HCT116 (cell line): ENCODE measurements around the gene RBFOX2.

ENCODE experiments used
- EZH2 ChIP-seq: fragments of 200-600 bp; sonication (generic); IDR thresholded peaks from 2 replicates; pipeline ENCODE4 v1.6.1; 2017; ENCODE audit warnings: antibody characterized with exemption, mixed run types
- EZH2phosphoT487 ChIP-seq: fragments of 200-600 bp; IDR thresholded peaks from 2 replicates; pipeline ENCODE4 v1.6.1; 2018; ENCODE audit warnings: antibody characterized with exemption, borderline replicate concordance
- JUND ChIP-seq: IDR thresholded peaks from 2 replicates; pipeline ENCODE4 v1.6.1; 2012
- POLR2A ChIP-seq: IDR thresholded peaks from 2 replicates; pipeline ENCODE4 v1.7.0; 2011; ENCODE audit warnings: borderline replicate concordance; ENCODE audit not compliant: insufficient read depth, insufficient read length; ENCODE audit errors: extremely low read depth
- POLR2AphosphoS5 ChIP-seq: IDR thresholded peaks from 2 replicates; pipeline ENCODE4 v1.6.1; 2011; ENCODE audit warnings: mild to moderate bottlenecking, low read depth, low read length, moderate library complexity
- RAD21 ChIP-seq: IDR thresholded peaks from 2 replicates; pipeline ENCODE4 v1.6.1; 2012; ENCODE audit warnings: low read depth, mild to moderate bottlenecking
- TCF7L2 ChIP-seq: IDR thresholded peaks from 2 replicates; pipeline ENCODE4 v1.7.0; 2011; ENCODE audit warnings: borderline replicate concordance, inconsistent platforms; ENCODE audit not compliant: insufficient read depth, insufficient read length; ENCODE audit errors: extremely low read depth
- YY1 ChIP-seq: IDR thresholded peaks from 2 replicates; pipeline ENCODE4 v1.6.1; 2011; ENCODE audit warnings: low read length, low read depth, moderate library complexity, mild to moderate bottlenecking; ENCODE audit not compliant: insufficient replicate concordance; ENCODE audit errors: extremely low read depth
- ZFX ChIP-seq: fragments of 450-650 bp; IDR thresholded peaks from 2 replicates; pipeline ENCODE4 v1.6.1; 2017
- TF ChIP-seq, protein P1 (sequence below), 3 experiments: fragments of 200-600 bp in 1 of 3; sonication (generic) in 1 of 3; IDR thresholded peaks in 2 of 3; conservative IDR thresholded peaks in 1 of 3; 2 replicates each; pipeline ENCODE4 v1.5.1; 2012 to 2017; ENCODE audit warnings: low read depth in 2 of 3, low read length in 2 of 3, antibody characterized with exemption in 1 of 3, borderline replicate concordance in 1 of 3, control low read depth in 1 of 3, mild to moderate bottlenecking in 1 of 3, mixed read lengths in 1 of 3, mixed run types in 1 of 3, moderate library complexity in 1 of 3; ENCODE audit not compliant: insufficient read depth in 1 of 3

DNA sequence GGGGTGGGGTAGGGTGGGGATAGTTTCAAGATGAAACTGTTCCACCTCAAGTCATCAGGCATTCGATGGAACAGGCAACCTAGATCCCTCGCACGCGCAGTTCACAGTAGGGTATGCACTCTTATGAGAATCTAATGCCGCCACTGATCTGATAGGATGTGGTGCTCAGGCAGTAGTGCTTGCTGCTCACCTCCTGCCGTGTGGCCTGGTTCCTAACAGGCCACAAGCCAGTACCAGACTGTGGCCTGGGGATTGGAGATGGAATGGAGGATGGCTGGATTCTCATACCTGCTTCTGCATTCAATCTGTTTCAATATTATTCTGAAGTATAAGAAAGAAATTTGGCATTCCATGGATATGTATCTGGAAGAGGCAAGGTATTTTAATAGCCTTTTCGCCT lies 73.1 kb downstream of the RBFOX2 start:
- TF ChIP-seq, protein P1, sequence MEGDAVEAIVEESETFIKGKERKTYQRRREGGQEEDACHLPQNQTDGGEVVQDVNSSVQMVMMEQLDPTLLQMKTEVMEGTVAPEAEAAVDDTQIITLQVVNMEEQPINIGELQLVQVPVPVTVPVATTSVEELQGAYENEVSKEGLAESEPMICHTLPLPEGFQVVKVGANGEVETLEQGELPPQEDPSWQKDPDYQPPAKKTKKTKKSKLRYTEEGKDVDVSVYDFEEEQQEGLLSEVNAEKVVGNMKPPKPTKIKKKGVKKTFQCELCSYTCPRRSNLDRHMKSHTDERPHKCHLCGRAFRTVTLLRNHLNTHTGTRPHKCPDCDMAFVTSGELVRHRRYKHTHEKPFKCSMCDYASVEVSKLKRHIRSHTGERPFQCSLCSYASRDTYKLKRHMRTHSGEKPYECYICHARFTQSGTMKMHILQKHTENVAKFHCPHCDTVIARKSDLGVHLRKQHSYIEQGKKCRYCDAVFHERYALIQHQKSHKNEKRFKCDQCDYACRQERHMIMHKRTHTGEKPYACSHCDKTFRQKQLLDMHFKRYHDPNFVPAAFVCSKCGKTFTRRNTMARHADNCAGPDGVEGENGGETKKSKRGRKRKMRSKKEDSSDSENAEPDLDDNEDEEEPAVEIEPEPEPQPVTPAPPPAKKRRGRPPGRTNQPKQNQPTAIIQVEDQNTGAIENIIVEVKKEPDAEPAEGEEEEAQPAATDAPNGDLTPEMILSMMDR (IDR thresholded peaks at IDR 0.05 in 2 of 3, conservative IDR thresholded peaks at IDR 0.05 in 1 of 3; ENCODE audit: borderline replicate concordance in 1 of 3, insufficient read depth in 1 of 3, low read depth in 2 of 3, low read length in 2 of 3): no peak
- TF ChIP-seq YY1: no peak
- TF ChIP-seq POLR2A: no peak
- no peak for TF ChIP-seq TCF7L2
- TF ChIP-seq POLR2AphosphoS5: no peak
- no peak for TF ChIP-seq EZH2
- no peak for TF ChIP-seq ZFX
- no peak for TF ChIP-seq RAD21
- TF ChIP-seq JUND: no peak
- no peak for TF ChIP-seq EZH2phosphoT487
